Stomach (tissue), 4 donors: ENCODE results near the gene NCOA3.

Experiments used
- EP300 ChIP-seq: sonication (generic); formaldehyde crosslinking; IDR thresholded peaks from one replicate; pipeline ENCODE4 v1.6.1; 2017; ENCODE audit warnings: antibody characterized with exemption
- POLR2A ChIP-seq, 4 donors: fragments of 450-650 bp; IDR thresholded peaks; one replicate each; pipeline ENCODE4 v1.6.1; 2016; ENCODE audit warnings: antibody characterized with exemption in 4 of 4, control low read depth in 2 of 4, mild to moderate bottlenecking in 1 of 4, moderate library complexity in 1 of 4
- TF ChIP-seq, protein P1 (sequence below), 7 experiments: fragments of 450-650 bp in 4 of 7; fragments of 200-600 bp in 3 of 7; sonication (generic) in 3 of 7; IDR thresholded peaks; one replicate each; pipeline ENCODE4 v1.5.1; 2016 to 2019; ENCODE audit warnings: antibody characterized with exemption in 7 of 7, control low read depth in 2 of 7, mild to moderate bottlenecking in 1 of 7

DNA sequence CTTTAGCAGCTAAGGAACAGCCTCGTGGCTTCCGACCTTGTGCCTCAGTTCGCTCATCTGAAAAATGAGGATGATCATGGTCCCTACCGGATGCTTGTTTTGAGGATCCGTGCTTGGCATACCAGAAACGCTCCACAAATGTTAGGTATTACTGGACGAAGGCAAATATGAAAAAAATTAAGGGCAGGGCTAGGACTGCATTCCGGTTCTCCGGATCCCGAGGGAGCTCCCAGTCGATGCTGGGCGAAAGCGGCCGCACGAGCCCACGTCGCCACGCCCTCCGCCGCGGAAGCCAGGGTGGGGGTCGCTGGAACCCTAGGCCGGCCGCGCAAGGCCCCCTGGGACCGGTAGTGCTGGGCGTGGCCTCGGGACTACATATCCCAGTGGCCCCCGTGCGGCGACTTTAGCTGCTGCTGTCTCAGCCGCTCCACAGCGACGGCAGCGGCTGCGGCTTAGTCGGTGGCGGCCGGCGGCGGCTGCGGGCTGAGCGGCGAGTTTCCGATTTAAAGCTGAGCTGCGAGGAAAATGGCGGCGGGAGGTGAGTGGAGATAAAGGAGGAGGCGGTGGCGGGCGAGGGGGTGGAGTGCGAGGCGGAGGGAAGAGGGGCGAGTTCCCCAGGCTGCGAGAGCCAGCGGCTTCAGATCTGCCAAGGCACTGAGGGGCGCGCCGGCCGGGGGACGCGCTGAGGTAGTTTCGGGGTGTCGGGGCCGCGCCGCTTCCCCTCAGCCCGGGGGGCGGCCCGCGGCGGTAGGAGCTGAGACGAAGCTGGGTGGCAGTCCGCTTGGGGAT lies at the start of gene NCOA3:
- peak in 2 of 4 donors; percentile 83 to 89 for TF ChIP-seq POLR2A (IDR thresholded peaks at IDR 0.05)
- TF ChIP-seq, protein P1, sequence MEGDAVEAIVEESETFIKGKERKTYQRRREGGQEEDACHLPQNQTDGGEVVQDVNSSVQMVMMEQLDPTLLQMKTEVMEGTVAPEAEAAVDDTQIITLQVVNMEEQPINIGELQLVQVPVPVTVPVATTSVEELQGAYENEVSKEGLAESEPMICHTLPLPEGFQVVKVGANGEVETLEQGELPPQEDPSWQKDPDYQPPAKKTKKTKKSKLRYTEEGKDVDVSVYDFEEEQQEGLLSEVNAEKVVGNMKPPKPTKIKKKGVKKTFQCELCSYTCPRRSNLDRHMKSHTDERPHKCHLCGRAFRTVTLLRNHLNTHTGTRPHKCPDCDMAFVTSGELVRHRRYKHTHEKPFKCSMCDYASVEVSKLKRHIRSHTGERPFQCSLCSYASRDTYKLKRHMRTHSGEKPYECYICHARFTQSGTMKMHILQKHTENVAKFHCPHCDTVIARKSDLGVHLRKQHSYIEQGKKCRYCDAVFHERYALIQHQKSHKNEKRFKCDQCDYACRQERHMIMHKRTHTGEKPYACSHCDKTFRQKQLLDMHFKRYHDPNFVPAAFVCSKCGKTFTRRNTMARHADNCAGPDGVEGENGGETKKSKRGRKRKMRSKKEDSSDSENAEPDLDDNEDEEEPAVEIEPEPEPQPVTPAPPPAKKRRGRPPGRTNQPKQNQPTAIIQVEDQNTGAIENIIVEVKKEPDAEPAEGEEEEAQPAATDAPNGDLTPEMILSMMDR (IDR thresholded peaks at IDR 0.05): peak in 5 of 7 experiments; percentile 52 to 79 (median 71)
- TF ChIP-seq EP300: no peak
